GF-D8 (cell line): ENCODE data around the gene ACOX2.

Experiments
- DNase-seq: peaks from one replicate; lab custom pipeline; 2025; lab: John Stamatoyannopoulos, UW

Gene ACOX2

GRCh38 chr3:58502872-58503271, 34.1 kb downstream of the ACOX2 start:
- DNase-seq: no peak

- no peak for DNase-seq
These were observed 39.9 kb downstream of the ACOX2 start for GRCh38 chr3:58497097-58497496.

DNA sequence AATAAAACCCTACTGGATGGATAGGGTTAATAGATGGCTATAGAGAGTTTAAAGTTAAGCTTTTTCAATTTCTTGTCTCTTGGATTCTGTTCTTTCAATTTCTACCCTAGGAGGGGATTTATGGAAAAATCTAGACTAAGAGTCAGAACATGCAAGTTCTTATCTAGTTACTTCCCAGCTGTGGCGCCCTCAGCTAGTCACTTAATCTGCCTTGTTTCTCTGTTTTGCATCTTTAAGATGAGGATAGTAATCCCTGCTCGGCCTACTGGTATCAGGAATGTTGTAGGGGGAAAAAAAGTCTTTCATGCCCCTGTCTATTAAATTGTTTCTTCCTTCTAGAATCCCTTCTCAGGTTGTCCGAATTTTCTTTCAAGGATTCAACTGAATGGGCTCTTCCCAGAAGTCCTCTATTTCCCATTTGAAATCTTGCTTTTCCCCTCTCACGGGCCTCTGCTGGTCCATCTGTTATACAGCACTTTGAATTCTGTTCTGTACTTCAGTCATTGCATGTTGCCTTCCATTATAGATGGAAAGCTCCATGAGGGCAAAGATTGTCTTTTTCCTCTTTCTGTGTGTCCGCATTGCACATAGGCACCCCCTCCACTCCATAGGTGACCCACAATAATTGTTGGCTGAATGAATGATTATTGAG, 40.7 kb downstream of the ACOX2 start:
- DNase-seq: no peak

DNA sequence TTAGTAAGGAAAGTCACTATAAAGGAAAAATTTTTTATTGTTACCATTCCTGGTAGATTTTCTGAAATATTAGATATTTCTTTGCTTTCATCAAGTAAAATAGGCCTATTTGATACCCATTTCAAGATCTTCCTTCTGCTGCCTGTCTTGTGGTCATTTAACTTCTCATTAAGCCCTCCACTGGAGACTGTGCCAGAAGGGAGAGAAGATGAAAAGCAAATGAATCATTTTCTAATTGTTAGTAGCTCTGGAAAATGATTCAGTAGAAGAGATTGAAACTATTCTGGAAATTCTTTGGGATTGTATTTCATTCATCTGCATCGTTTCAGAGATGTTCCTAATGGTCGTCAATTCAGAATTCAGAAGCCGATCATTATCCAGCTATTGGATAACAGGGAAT, 41.9 kb downstream of the ACOX2 start:
- DNase-seq: no peak

DNA sequence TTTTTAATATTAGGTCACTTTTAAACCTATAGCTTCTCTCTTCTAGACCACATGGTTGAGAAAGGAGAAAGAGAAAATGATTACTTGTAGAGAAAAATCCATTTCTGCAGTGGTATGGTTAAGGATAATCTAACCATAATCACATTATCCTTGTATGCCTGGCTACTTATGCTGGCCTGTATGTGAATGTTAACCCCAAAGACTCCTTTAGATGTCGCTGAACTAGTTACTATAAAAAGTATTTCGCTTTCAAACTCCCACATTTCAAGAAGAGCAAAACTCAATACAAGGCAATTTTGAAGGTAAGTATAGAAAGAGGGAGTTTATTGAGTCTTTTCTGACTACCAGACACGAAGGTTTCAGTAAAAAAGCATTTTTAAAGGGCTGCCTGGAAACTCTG, 42.9 kb downstream of the ACOX2 start:
- DNase-seq: no peak

DNA sequence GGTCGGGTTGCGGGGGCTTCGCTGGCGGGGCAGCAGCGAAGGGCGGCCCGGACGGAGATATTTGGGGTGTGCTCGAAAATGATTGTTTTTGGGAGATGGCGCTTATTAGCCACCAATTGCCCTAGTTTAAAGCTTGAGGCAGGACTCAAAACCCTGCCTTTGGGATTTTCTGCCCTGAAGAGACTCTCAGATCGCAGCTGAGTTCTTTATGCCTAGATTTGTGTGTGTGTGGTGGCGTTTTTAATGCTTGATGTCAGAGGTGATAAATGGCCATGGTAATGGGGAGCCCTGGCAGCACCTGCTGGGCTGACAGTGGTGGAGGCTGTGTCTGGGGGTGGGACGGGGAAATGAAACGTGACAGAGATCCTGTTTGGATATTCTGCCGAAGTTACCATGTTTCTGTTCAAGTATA, 44.5 kb downstream of the ACOX2 start:
- DNase-seq: no peak

DNA sequence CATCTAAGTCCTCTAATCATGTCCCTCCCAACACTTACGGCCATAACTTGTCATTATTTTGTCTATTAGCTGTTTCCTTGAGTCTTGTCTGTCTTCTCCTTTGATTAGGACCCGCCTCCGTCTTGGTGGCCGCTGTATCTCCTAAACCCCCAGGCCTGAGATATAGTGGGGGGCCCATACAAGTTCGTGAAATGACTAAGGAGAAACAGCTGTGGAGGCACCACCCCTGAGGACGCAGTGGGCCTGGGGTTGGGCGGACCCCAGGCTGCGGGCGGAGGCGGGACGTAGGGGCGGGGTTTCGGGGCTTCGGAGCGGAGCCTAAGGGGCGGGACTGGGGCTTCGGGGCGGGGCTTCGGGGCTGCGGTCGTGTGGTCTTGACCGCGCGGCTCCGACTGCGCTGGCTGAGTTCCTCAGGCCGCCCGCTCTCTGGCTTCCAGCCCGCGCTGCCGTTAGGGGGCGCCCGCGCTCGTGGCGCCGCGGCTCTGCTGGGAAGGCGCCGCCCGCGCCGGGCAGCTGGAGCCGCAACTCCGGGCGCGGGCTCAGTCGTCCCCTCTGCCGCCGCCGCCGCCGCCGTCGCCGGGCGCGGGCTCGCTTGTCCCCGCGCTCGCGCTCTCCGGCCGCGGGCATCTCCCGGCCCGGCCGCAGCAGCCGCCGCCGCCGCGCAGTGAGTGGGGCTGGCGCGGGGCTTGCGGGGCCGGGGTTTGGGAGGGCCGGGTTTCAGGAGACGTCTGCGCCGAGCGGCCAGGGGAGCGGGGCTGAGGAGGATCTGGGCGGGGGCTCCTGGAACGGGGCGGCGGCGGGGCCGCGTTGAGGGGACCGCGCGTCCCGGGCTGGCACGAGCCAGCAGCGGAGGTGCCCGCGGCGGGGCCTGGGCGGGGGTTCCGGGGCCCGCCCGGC, 45.2 kb downstream of the ACOX2 start, which contains the start of gene KCTD6:
Gene KCTD6 (plus strand): TSS at position 591 of the 897 bp plus-strand sequence. CDS start 6,660 bp downstream, outside the sequence.
- DNase-seq: peak; percentile 66

- DNase-seq: no peak
These were observed 46.0 kb downstream of the ACOX2 start for GRCh38 chr3:58490860-58491501.

GRCh38 chr3:58488967-58489366, 48.0 kb downstream of the ACOX2 start:
- DNase-seq: no peak

DNA sequence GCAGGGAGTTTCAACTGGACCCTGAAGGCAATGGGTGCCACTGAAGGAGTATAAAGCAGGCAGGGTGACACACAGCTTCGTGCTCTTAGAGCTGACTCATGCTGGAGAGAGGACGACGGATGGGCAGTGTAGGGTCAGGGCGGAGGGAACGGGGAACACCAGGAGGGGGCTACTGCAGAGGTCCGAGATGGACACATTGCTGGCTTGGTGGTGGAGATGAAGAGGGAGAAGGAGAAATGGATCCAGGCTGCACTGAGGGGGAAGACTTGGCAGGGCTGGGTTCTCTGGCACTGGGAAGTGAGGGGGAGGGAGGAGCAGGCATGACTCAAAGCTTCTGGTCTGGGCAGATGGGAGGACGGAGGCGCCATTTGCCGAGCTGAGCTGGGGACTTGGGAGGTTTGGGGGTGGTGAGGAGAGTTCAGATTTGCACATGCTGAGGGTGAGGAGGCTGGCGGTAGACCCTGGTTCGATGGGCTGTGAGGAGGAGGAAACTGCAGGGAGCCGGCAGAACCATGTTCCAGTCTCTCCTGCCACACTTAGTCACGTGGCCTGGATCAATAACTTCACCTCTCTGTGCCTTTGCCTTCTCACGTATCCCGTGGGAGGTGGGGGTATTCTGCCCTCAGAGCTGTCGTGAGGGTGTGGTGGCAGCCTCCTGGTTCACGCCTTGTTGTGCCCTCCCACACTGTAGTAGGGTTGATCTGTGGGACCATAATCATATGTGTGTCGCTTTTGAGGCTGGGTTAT, 49.7 kb downstream of the ACOX2 start:
- no peak for DNase-seq

DNA sequence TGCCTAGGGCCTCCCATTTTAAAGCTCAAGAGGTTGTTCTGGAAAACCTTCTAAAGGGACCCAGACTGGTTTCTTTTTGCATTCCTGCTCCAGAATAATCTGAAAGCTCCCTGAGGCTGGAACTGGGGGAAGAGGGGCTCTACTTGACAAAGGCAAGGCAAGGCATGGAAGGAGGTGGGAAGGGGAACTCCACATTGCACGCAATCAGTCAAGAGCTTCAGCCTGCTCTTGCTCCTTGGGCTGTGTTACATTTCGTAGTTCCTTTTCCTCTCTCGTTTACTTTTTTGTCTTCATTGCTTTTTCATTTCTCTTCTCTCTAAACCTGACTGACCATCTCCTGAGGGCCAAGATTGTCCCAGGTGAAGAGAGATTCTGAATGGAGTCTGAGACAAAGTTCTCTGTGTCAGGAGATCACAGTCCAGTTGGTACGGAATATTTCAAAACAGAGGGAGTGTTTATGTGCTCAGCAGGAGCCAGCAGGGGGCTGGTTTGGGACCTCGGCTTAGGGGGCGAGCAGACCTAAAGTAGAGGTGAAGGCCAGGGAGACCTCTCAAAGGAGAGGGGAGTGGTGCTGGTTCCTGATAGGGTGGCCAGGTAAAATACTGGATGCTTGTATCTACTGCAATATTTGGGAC, 51.1 kb downstream of the ACOX2 start:
- no peak for DNase-seq

GRCh38 chr3:58484722-58485069, 52.3 kb downstream of the ACOX2 start:
- DNase-seq: no peak

DNA sequence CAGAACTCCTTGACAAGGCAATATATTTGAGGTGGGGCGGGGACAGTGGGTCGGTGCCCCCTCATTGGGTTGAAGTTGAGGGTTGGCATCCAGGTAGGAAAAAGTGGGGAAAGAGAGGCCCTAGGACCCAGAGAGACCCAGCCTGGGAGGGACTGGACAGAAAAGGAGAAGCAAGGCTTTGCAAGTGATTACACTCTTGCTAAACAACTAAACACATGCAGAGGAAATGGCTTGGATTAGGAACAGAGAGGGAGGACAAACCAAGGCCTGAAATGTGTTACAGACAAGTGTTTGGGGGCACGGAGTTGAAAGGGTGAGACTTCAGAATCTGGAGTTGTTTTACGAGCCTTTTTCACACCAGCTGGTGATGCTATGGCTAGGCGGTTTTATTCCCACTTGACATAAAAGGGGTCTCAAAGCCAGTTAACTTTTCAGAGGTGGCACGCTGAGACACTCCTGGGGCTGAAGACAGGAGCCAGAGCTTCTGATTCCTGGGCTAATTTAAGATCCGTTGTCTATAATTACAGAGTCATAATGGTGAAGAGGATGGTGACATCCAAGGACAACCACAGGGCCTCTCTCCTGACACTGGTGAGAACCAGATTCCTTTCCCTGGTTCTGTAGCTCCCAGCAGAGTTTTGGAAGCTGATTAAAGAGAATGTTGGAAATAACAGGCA, 52.8 kb downstream of the ACOX2 start:
- DNase-seq: no peak

DNA sequence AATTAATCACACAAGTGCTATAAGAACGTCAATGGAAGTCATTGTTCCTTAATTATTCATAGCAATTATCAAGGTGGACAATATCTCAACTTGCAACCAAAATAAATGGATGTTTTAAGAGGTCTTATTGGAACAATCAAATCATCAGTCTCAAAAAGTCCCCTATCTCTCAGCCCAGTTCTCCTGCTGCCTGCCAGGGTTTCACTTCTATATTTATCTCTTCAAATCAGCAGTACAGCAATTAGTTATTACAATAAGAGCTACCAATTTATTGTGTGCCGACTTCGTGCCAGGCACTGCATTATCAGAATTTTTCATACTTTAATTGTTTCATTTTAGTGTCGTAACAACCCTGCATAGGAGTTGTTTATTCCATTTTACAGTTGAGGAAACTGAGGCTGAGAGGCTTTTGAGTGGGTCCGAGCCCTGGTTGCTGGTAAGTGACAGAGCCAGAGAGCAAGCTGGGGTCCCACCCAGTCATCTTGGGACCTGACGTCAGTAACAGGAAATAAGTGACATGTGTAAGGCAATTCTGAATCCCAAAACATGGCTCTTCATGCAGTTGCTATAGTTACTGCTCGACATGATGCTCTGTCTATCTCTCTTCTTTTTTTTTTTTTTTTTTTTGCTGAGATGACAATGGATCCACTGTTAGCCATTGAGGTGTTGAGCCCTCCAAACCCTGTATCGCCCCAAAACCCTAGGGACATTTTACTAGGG, 53.9 kb downstream of the ACOX2 start:
- no peak for DNase-seq

GRCh38 chr3:58480309-58480708, 56.7 kb downstream of the ACOX2 start:
- DNase-seq: no peak

DNA sequence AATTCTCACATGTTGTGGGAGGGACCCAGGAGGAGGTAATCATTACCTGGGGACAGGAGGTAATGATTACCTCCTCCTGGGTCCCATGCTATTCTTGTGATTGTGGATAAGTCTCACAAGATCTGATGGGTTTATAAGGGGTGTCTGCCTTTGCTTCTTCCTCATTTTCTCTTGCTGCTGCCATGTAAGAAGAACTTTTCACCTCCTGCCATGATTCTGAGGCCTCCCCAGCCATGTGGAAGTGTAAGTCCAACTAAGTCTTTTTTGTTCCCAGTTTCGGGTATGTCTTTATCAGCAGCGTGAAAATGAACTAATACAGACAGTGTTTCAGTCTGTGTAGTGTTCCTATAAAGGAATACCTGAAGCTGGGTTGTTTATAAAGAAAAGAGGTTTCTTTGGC, 58.2 kb downstream of the ACOX2 start:
- DNase-seq: no peak

GRCh38 chr3:58474967-58475578, 61.9 kb downstream of the ACOX2 start:
- no peak for DNase-seq

GRCh38 chr3:58474348-58474911, 62.6 kb downstream of the ACOX2 start:
- DNase-seq: no peak

GRCh38 chr3:58473275-58473674, 63.7 kb downstream of the ACOX2 start:
- no peak for DNase-seq
